Measurements from ENCODE around the gene LTB4R.

GRCh38 chr14:24313913-24314312, 2.6 kb downstream of the LTB4R start:
- TF ChIP-seq PATZ1 (CRISPR knock-in tag; IDR thresholded peaks at IDR 0.05; ENCODE audit: borderline replicate concordance) = no peak
- no peak for TF ChIP-seq TOX (CRISPR knock-in tag; IDR thresholded peaks at IDR 0.05; ENCODE audit: borderline replicate concordance)
- TF ChIP-seq ISL1 (CRISPR knock-in tag; IDR thresholded peaks at IDR 0.05) = no peak
- TF ChIP-seq GLIS3 (CRISPR knock-in tag; IDR thresholded peaks at IDR 0.05) = no peak
- no peak for TF ChIP-seq ZNF8 (CRISPR knock-in tag; IDR thresholded peaks at IDR 0.05)
- TF ChIP-seq ZFP30 (CRISPR knock-in tag; IDR thresholded peaks at IDR 0.05) = no peak
- no peak for TF ChIP-seq PPARA (CRISPR knock-in tag; IDR thresholded peaks at IDR 0.05; ENCODE audit: borderline replicate concordance)
- no peak for TF ChIP-seq RARB (CRISPR knock-in tag; IDR thresholded peaks at IDR 0.05)
- TF ChIP-seq CREB5 (CRISPR knock-in tag; IDR thresholded peaks at IDR 0.05; ENCODE audit: low read depth) = no peak
- TF ChIP-seq BACH2 (CRISPR knock-in tag; IDR thresholded peaks at IDR 0.05; ENCODE audit: borderline replicate concordance) = no peak
- no peak for TF ChIP-seq TSHZ2 (CRISPR knock-in tag; IDR thresholded peaks at IDR 0.05)
- TF ChIP-seq ESRRG (CRISPR knock-in tag; IDR thresholded peaks at IDR 0.05) = no peak
- TF ChIP-seq ARNTL (CRISPR knock-in tag; IDR thresholded peaks at IDR 0.05; ENCODE audit: borderline replicate concordance, low read depth) = no peak

Data from SK-N-SH treated with all-trans-retinoic acid at 6 μM for 48 hours (cell line).